Fibroblast of upper back skin (primary cell): ENCODE measurements around the gene AHNAK2.
A peak's percentile ranks its signal among the peaks of the same experiment; 100 is the strongest.
"Not testable (repeated sequence)": the region's sequence is repeated elsewhere in the genome, so short reads cannot be mapped to it uniquely, and the experiment has no call there.

ENCODE experiments used
- DNase-seq: peaks from one replicate; pipeline ENCODE4 v3.0.0-alpha.2; 2013

The AHNAK2 gene

DNA sequence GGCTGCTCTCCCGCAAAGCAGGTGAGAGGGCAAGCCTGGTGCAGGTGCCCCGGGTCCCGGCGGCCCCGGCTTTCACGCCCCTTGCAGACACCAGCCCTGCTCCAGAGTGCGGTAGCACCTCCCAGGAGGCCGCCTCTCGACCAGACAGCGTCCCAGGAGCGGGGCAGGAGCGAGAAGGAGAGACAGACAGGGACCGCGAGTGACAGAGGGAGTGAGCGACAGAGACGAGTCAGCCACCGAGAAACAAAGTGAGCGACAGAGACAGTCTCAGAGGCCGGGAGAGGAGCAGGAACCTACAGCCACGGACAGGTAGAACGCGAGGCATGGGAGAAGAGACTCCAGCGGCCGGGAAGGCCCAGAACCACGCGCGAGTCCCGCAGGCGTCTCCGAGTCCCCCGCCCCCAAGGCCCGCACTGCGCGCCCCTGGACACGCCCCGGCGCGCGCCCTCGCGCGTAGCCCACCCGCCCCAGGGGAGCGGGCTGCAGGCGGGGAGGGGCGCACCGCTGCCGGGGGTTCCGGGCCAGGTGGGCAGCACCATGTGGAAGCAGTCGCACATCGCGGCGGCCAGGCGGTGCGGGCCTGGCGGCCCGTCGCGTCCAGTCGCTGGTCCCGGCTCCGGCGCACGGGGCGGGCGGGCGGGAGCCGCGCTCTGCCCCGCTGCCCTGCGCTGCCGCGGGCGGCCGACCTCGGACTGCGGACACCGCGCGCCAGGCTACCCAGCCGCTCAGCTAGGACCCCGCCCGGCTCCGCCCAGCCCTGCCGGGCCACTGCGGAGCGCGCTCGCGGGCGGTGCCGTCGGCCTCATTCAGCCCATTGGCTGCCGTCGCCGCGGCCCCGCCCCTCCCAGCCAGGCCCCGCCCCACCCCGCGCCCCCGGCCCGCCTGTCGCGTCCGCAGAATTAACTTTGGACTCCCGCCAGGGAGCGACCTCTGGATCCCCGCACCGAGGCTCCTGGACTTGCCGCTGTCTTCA is at the start of gene AHNAK2:
Gene AHNAK2, minus strand, starts transcription at position 694 of the 973 bp plus-strand sequence. Its CDS starts 137 bp downstream, at position 557.
- DNase-seq: peak; percentile 72

DNA sequence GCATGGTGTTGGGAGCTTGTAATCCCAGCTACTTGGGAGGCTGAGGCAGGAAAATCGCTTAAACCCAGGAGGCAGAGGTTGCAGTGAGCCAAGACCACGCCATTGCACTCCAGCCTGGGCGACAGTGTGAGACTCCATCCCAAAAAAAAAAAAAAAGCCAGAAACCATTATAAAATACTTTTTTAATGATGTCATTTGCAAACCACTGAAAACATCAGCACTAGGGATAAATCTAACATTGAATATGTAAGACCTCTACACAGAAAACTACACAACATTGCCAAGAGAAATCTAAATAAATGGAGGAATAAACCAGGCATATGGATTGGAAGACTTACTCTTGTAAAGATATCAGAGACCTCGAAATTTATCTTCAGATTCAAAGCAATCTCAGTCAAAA is 49.5 kb upstream of the AHNAK2 start:
- DNase-seq: not testable (repeated sequence)

- peak; percentile 58 for DNase-seq
Observed at GRCh38 chr14:105026802-105027563, 48.8 kb upstream of the AHNAK2 start.

DNA sequence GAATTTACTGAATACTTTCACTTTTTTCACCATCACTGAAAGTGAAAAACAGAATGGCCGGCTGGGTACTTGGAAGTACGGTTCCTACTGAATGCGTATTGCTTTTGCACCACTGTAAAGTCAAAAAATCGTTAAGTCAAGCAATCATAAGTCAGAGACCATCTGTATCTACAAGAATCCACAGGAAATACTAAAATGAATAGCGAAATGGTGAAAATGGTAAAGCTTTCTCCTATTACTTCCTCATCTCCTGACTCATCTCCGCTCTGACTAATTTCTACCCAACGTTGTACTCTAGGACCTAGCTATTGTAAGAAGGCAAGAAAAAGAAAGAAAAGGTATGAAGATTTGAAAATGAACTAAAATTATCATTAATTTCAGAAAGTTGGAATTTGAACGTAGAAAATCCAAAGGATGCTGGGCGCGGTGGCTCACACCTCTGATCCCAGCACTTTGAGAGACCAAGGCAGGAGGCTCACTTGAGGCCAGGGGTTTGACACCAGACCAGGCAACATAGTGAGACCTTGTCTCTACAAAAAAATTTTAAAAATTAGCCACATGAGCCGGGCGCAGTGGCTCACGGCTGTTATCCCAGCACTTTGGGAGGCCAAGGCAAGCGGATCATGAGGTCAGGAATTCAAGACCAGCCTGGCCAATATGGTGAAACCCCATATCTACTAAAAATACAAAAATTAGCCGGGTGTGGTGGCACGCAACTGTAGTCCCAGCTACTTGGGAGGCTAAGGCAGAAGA is 48.0 kb upstream of the AHNAK2 start:
- DNase-seq: peak; percentile 53

- no peak for DNase-seq
Observed at GRCh38 chr14:105025429-105025828, 47.3 kb upstream of the AHNAK2 start.

DNA sequence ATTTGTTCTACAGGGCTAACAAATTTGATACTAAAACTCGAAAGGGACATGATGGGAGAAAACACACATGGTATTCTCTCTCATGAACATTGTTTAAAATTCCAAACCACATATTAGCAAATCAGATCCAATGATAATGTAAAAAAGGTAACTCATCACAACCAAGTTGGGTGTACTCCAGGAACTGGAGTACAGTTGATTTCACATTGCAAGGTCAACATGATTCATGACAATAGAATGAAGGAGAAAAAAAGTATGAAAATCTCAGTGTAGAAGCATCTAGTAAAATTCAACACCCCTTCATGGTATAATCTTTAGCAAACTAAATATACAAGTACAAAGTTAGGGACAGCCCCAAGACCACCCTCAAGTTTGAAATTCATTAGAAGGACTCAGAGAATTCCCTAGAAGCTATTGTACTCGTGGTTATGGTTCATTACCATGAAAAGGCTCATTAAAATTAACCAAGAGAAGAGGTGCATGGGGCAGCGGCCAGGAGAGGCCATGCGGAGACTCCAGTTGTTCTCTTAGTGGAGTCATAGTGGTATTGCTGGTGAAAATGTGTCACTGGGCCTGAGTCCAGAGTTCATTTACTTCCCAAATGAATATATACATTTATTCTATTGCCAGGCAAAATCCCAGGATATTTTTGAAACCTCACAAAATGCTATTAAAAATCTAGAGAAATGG is 45.8 kb upstream of the AHNAK2 start:
- DNase-seq: peak; percentile 78

DNA sequence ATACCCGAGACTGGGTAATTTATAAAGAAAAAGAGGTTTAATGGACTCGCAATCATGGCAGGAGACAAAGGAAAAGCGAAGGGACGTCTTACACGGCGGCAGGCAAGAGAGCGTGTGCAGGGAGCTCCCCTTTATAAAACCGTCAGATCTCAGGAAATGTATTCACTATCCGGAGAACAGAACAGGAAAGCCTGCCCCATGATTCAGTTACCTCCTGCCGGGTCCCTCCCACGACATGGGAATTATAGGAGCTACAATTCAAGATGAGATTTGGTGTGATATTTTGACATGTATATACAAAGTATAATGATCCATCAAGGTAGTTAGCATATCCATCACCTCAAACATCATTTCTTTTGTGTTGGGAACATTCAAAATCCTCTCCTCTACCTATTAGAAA is 45.0 kb upstream of the AHNAK2 start:
- no peak for DNase-seq

DNA sequence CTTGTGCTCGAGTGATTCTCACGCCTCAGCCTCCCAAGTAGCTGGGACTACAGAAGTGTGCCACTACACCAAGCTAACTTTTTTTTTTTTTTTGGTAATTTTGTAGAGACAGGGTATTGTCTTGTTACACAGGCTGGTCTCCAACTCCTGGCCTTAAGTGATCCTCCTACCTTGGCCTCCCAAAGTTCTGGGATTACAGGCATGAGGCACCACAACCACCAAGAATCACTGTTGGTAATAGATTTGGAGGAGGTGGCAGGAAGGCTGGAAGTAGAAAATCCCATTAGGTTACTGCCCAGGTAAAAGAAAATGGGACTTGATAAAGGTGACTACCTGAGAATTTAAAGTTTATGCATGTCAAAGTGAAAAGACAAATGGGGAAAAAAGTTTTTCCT is 44.1 kb upstream of the AHNAK2 start:
- DNase-seq: no peak

GRCh38 chr14:105021656-105022275 is 43.6 kb upstream of the AHNAK2 start:
- peak; percentile 35 for DNase-seq

GRCh38 chr14:105020815-105021655 is 42.9 kb upstream of the AHNAK2 start, which contains the start of gene CDCA4:
Gene CDCA4 (minus strand): TSS chr14:105021083. CDS start chr14:105011929, 9,154 bp downstream.
- DNase-seq: peak; percentile 94

DNA sequence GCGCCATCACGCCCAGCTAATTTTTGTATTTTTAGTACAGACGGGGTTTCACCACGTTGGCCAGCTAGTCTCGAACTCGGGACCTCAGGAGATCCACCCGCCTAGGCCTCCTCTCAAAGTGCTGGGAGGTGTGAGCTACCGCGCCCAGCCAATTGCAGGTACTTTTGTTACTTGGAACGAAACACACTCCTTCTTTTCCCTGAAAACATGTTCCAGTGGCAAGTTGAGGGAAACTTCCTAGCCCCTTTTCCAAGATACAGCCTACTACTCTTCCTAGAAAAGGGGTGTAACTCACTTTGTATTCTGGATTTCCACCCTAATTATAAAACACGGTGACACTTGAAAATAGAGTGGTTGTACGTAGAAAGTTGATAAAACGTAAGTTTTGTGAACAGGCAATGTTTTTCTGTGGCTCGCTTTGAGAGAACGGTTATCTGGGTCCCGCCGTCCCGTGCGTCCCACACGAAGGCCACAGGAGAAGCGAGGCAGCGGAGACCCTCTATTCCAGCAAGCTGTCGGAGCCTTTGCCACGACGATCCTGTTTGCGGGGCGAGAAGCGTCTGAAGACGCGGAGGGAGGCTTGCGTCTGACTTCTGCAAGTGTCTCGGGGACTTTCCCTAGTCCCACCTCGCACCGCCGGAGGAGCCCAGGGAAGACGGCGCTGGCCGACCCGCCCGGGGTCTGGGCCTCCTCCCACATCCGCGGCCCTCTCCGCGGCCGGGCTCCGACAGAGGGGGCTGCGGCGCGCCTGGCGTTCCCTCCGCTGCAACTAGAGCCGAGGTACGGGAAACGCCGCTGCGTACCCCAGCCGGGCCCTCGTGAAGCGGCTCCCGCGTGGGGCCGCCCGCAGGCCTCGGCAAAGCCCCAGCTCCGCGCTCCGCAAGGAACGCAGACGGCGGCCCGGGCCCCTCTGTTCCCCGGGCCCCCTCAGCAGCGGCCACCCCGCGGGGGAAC is 42.0 kb upstream of the AHNAK2 start:
- no peak for DNase-seq

- DNase-seq: no peak
Observed at GRCh38 chr14:105018414-105018813, 40.2 kb upstream of the AHNAK2 start.

DNA sequence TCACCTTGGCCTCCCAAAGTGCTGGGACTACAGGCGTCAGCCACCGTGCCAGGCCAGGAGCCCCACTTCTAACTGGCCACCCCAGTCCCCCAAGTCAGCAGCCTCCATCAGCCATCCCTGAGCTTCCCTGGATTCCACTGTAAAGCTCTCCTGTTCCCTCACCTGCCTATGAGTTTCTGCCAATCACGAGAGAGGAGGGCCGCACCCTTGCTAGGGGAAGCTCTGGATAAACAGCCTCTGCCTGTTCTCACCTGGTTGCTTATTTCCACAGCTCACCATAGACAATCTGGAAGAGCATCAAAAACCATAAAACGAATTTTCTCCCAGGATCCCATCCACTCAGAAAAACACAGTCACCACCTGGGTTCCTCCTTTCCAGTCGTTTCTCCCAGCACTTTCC is 37.7 kb upstream of the AHNAK2 start:
- no peak for DNase-seq

GRCh38 chr14:105015242-105015641 is 37.1 kb upstream of the AHNAK2 start:
- DNase-seq: no peak

DNA sequence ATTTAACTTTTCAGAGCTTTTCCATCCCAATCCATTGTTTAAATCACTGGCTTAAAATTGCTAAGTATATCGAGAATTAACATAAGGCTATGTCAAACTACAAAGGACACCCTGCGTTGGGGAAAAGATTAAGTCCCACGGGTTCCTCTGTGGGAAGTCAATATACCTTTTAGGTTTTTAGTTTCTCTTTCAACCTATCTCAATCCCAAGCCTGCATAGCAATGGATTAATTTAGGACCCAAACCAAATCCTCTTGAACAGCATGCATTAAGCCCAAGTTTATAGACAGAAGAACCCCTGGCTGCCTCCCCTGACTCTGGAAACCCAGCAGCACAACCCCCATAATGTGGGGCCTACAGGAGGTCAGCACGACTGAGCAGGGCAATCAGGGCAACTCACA is 36.5 kb upstream of the AHNAK2 start:
- no peak for DNase-seq

DNA sequence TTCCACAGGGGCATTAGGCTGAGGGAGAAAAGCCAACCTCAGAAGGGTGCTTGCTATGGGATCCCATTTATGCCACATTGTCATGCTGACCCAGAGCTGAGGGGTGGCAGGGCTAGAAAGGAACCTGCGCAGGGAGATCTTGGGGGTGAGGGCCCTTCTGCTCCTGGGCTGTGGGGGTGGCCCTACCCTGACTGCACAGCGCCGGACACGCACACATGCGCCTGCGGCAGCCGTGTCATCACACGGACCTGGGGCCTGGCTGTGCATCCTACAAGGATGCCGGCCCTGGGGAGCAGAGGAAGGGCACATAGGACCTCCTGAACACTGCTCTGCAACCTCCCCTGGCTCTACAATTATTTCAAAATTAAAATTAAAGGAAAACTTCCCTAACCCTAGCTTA is 35.9 kb upstream of the AHNAK2 start:
- no peak for DNase-seq

GRCh38 chr14:105013150-105013785 is 35.1 kb upstream of the AHNAK2 start:
- DNase-seq: no peak

- DNase-seq: no peak
Observed at GRCh38 chr14:105012171-105012985, 34.2 kb upstream of the AHNAK2 start.
